GM12878 (cell line): Measurements from ENCODE around the gene ASCC1. TPM values are rescaled to one million over a fixed set of nuclear protein-coding genes. Genes with fewer than 3 reads are reported as not detected.

ENCODE experiments used
- ATAC-seq: fragments of 200-7000 bp; cut with Tn5 transposase; 3 replicates; pipeline ENCODE4 v1.9.1; 2020; ENCODE audit warnings: mild to moderate bottlenecking, moderate library complexity
- BruUV-seq: library from RNA; stranded (reverse); fragments of 400-500 nt; replicated peaks from 2 replicates; lab custom pipeline; 2021; lab: Mats Ljungman, UMichigan
- CTCF ChIA-PET: fragments of 300-600 bp; sonication (Branson Sonifier 250); formaldehyde crosslinking; extraction: SDS; loops from one replicate; lab custom pipeline; 2021; ENCODE audit warnings: inconsistent platforms; lab: Yijun Ruan, JAX
- POLR2A ChIA-PET: fragments of 350-600 bp; formaldehyde crosslinking; extraction: SDS; loops from one replicate; lab custom pipeline; 2021; ENCODE audit warnings: inconsistent platforms; lab: Charles Lee
- RAD21 ChIA-PET: fragments of 300-600 bp; sonication (Branson Sonifier 250); formaldehyde crosslinking; loops from one replicate; lab custom pipeline; 2023; ENCODE audit warnings: antibody characterized with exemption; ENCODE audit not compliant: unreplicated experiment; lab: Charles Lee
- SMC1A ChIA-PET: fragments of 300-600 bp; sonication (Branson Sonifier 250); formaldehyde crosslinking; loops from one replicate; lab custom pipeline; 2023; ENCODE audit not compliant: unreplicated experiment, uncharacterized antibody; lab: Charles Lee
- DNase-seq: peaks from one replicate; pipeline ENCODE4 v3.0.0-alpha.2; 2011; ENCODE audit warnings: low read depth, low spot score
- FAIRE-seq: peaks from 3 replicates; lab custom pipeline; 2011; peaks lifted over from hg19 to GRCh38; lab: Jason Lieb, UNC
- H2AFZ ChIP-seq: 2 replicates; pipeline ENCODE4 v1.6.0; 2011; ENCODE audit warnings: low read depth, low read length, control low read depth; ENCODE audit not compliant: control insufficient read depth
- H3K27ac ChIP-seq: 2 replicates; pipeline ENCODE4 v1.5.1; 2011; ENCODE audit warnings: control low read depth; ENCODE audit not compliant: control insufficient read depth, insufficient read depth
- H3K27me3 ChIP-seq, 2 experiments: replicated peaks in 1 of 2; 2 replicates each; pipeline versions ENCODE4 v1.6.0 to v1.6.1; 2011; ENCODE audit warnings: low read length in 1 of 2; ENCODE audit not compliant: control insufficient read depth in 2 of 2, insufficient read depth in 2 of 2
- H3K36me3 ChIP-seq, 2 experiments: 2 replicates each; pipeline ENCODE4 v1.5.1; 2011; ENCODE audit warnings: low read length in 1 of 2; ENCODE audit not compliant: control insufficient read depth in 2 of 2, insufficient read depth in 2 of 2
- H3K4me1 ChIP-seq: 2 replicates; pipeline ENCODE4 v1.6.1; 2011; ENCODE audit warnings: mild to moderate bottlenecking, low read length, moderate library complexity, mixed read lengths; ENCODE audit not compliant: control insufficient read depth, insufficient read depth
- H3K4me2 ChIP-seq: 2 replicates; pipeline ENCODE4 v1.6.0; 2011; ENCODE audit warnings: control low read depth; ENCODE audit not compliant: control insufficient read depth, insufficient read depth
- H3K4me3 ChIP-seq: fragments of 200-600 bp; sonication (generic); 2 replicates; pipeline ENCODE4 v1.5.1; 2016
- H3K79me2 ChIP-seq: 2 replicates; pipeline ENCODE4 v1.6.0; 2011; ENCODE audit warnings: low read length; ENCODE audit not compliant: control insufficient read depth, insufficient read depth
- H3K9ac ChIP-seq: 2 replicates; pipeline ENCODE4 v1.8.0; 2011; ENCODE audit warnings: low read length, control low read depth, mixed read lengths; ENCODE audit not compliant: control insufficient read depth, insufficient read depth
- H3K9me3 ChIP-seq: replicated peaks from 3 replicates; pipeline ENCODE4 v1.5.1; 2011; ENCODE audit warnings: mild to moderate bottlenecking, low read length; ENCODE audit not compliant: control insufficient read depth, insufficient read depth
- H4K20me1 ChIP-seq: 2 replicates; pipeline ENCODE4 v1.6.0; 2011; ENCODE audit not compliant: control insufficient read depth, insufficient read depth
- GATAD2B ChIP-seq: fragments of 450-650 bp; conservative IDR thresholded peaks from 2 replicates; pipeline ENCODE4 v1.6.1; 2017; ENCODE audit warnings: low read depth, mild to moderate bottlenecking, moderate library complexity
- NKRF ChIP-seq: fragments of 450-650 bp; conservative IDR thresholded peaks from 2 replicates; pipeline ENCODE4 v1.6.1; 2017; ENCODE audit warnings: mild to moderate bottlenecking, moderate library complexity
- NR2C1 ChIP-seq: fragments of 450-650 bp; IDR thresholded peaks from 2 replicates; pipeline ENCODE4 v1.6.1; 2017; ENCODE audit warnings: antibody characterized with exemption, mild to moderate bottlenecking, moderate library complexity
- RUNX3 ChIP-seq: IDR thresholded peaks from 2 replicates; pipeline ENCODE4 v1.6.1; 2012; ENCODE audit warnings: low read length, inconsistent platforms
- SKIL ChIP-seq: fragments of 450-650 bp; IDR thresholded peaks from 2 replicates; pipeline ENCODE4 v1.6.1; 2017; ENCODE audit warnings: mild to moderate bottlenecking, low read depth, inconsistent platforms; ENCODE audit not compliant: poor library complexity, severe bottlenecking
- SP1 ChIP-seq: IDR thresholded peaks from one replicate; pipeline ENCODE4 v1.6.1; 2011; ENCODE audit warnings: low read depth, low read length
- STAT3 ChIP-seq: IDR thresholded peaks from 2 replicates; pipeline ENCODE4 v1.6.1; 2011; ENCODE audit warnings: low read depth, low read length, improper control_type of control experiment
- WRNIP1 ChIP-seq: IDR thresholded peaks from 2 replicates; pipeline ENCODE4 v1.6.1; 2011; ENCODE audit warnings: low read depth, low read length, improper control_type of control experiment, borderline replicate concordance
- ZNF274 ChIP-seq: IDR thresholded peaks from one replicate; pipeline ENCODE4 v1.8.0; 2011; ENCODE audit not compliant: insufficient read length, insufficient read depth
- ZZZ3 ChIP-seq: IDR thresholded peaks from 2 replicates; pipeline ENCODE4 v1.6.1; 2011; ENCODE audit warnings: low read depth; ENCODE audit not compliant: control insufficient read depth, insufficient read length
- WGBS: methylation state at CpG from one replicate; pipeline ENCODE4 v1.1.6; 2016; ENCODE audit warnings: low lambda C conversion rate; ENCODE audit not compliant: insufficient replicate concordance, insufficient coverage; ENCODE audit errors: missing lambda C conversion rate; 5-methylcytosine and 5-hydroxymethylcytosine counted together
- in situ Hi-C: fragments of 300-500 bp; cut with MboI; formaldehyde crosslinking; loops from 9 replicates; pipeline ENCODE4 v1.14.3; 2018; ENCODE audit warnings: mixed read lengths
- intact Hi-C: fragments of 100-400 bp; cut with micrococcal nuclease; formaldehyde crosslinking; loops from one replicate; pipeline ENCODE4 v1.14.2; 2022; ENCODE audit not compliant: unreplicated experiment
- polyA plus RNA-seq, 11 experiments: library from polyadenylated mRNA; depleted of rRNA in 4 of 11; unstranded in 6 of 11; stranded (reverse) in 5 of 11; fragments of >200 nt; fragmentation: Nextera tagmentation in 4 of 11; fragmentation: Illumina TruSeq in 1 of 11; extraction: Ambion mirVana in 4 of 11; extraction: Trizol in 1 of 11; gene quantifications; 1 replicate in 1 of 11; 2 replicates in 10 of 11; pipeline versions ENCODE4 v1.2.1 to v1.2.3, GENCODE V29; 2011 to 2016; ENCODE audit warnings: inconsistent platforms in 2 of 11, missing spikeins in 2 of 11, low read depth in 1 of 11
- total RNA-seq, 4 experiments: library from RNA; depleted of rRNA in 3 of 4; stranded (reverse); fragments of >200 nt in 3 of 4; fragmentation: Illumina TruSeq in 1 of 4; extraction: Trizol in 1 of 4; gene quantifications; 2 replicates each; pipeline versions ENCODE4 v1.2.1 to v1.2.3, GENCODE V29; 2013 to 2021
- TF ChIP-seq, protein P1 (sequence below): fragments of 450-650 bp; IDR thresholded peaks from 2 replicates; pipeline ENCODE4 v1.6.1; 2017; ENCODE audit warnings: mild to moderate bottlenecking
- TF ChIP-seq, protein P2 (sequence below): IDR thresholded peaks from 2 replicates; pipeline ENCODE4 v1.6.1; 2011; ENCODE audit warnings: borderline replicate concordance, low read depth, mild to moderate bottlenecking, moderate library complexity, mixed read lengths, low read length; ENCODE audit not compliant: insufficient read depth; ENCODE audit errors: extremely low read length

ASCC1 gene
- total and polyA plus RNA-seq, 10 of the 15 experiments (the other 5 are each of a cell fraction or from before 2014, with no cell fraction given) = 23.3 to 80.6 (median 42.8) TPM

DNA sequence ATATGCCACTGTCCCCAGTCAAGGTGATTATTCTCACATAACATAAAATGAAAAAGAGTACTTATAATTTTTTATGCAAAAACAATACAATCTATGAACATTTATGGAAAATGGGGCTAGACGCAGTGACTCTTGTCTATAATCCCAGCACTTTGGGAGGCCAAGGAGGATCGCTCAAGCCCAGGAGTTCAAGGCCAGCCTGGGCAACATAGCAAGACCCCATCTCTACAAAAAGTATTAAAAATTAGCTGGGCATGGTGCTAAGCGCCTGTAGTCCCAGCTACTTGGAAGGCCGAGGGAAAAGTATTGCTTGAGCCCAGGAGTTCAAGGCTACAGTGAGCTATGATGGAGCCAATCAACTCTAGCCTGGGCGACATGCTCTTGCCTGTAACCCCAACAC lies 14.8 kb downstream of the ASCC1 start:
- ChIA-PET RAD21 (interaction anchor here (0.9 kb wide), 1 partner anchor 75 kb away, joined by 3 read pairs; no protein-coding TSS in a partner anchor), SMC1A (interaction anchor here (0.9 to 1.3 kb wide), 2 partner anchors 22 to 62 kb away, joined by 3 read pairs; no protein-coding TSS in a partner anchor), CTCF (no interaction called here), POLR2A (interaction anchor here (0.5 to 0.6 kb wide), 2 partner anchors 10 to 895 kb away, joined by 3 read pairs; no protein-coding TSS in a partner anchor)
- no peak for ATAC-seq
- DNase-seq = no peak
- Histone ChIP-seq H3K4me2 (no peak overlapping the region), H3K36me3 (peaks cover 0 to 25% of the 10 kb centered on the region in 2 experiments; a peak in 1 of 4 replicates), H3K27me3 (no peaks in the 10 kb centered on the region), H3K4me3 (no peak overlapping the region), H3K79me2 (no peaks in the 10 kb centered on the region), H4K20me1 (no peaks in the 10 kb centered on the region), H3K4me1 (no peaks in the 10 kb centered on the region), H2AFZ (no peak overlapping the region), H3K9ac (no peak overlapping the region), H3K27ac (no peak overlapping the region), H3K9me3 (no peaks in the 10 kb centered on the region)
- FAIRE-seq = no peak
- no TSS peak for BruUV-seq
- no peak for TF ChIP-seq ZZZ3
- TF ChIP-seq SP1 = no peak
- no peak for TF ChIP-seq ZNF274
- no peak for TF ChIP-seq WRNIP1
- no peak for TF ChIP-seq GATAD2B
- TF ChIP-seq, protein P1, sequence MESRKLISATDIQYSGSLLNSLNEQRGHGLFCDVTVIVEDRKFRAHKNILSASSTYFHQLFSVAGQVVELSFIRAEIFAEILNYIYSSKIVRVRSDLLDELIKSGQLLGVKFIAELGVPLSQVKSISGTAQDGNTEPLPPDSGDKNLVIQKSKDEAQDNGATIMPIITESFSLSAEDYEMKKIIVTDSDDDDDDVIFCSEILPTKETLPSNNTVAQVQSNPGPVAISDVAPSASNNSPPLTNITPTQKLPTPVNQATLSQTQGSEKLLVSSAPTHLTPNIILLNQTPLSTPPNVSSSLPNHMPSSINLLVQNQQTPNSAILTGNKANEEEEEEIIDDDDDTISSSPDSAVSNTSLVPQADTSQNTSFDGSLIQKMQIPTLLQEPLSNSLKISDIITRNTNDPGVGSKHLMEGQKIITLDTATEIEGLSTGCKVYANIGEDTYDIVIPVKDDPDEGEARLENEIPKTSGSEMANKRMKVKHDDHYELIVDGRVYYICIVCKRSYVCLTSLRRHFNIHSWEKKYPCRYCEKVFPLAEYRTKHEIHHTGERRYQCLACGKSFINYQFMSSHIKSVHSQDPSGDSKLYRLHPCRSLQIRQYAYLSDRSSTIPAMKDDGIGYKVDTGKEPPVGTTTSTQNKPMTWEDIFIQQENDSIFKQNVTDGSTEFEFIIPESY = no peak
- TF ChIP-seq STAT3 = no peak
- TF ChIP-seq NR2C1 = no peak
- TF ChIP-seq SKIL = no peak
- no peak for TF ChIP-seq NKRF
- no peak for TF ChIP-seq RUNX3
- TF ChIP-seq, protein P2, sequence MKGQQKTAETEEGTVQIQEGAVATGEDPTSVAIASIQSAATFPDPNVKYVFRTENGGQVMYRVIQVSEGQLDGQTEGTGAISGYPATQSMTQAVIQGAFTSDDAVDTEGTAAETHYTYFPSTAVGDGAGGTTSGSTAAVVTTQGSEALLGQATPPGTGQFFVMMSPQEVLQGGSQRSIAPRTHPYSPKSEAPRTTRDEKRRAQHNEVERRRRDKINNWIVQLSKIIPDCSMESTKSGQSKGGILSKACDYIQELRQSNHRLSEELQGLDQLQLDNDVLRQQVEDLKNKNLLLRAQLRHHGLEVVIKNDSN = no peak
- in situ Hi-C loops = no loop called here
- 99% methylated on average over 5 of the region's 5 CpGs for WGBS
- intact Hi-C loops = no loop called here
